IPS-NIHi11 (cell line): ENCODE measurements around the gene CHCHD6.
A peak's percentile ranks its signal among the peaks of the same experiment; 100 is the strongest.

Experiments used
- DNase-seq: peaks from one replicate; pipeline ENCODE4 v3.0.0; 2012; ENCODE audit warnings: mixed read lengths, low spot score

CHCHD6 gene

DNA sequence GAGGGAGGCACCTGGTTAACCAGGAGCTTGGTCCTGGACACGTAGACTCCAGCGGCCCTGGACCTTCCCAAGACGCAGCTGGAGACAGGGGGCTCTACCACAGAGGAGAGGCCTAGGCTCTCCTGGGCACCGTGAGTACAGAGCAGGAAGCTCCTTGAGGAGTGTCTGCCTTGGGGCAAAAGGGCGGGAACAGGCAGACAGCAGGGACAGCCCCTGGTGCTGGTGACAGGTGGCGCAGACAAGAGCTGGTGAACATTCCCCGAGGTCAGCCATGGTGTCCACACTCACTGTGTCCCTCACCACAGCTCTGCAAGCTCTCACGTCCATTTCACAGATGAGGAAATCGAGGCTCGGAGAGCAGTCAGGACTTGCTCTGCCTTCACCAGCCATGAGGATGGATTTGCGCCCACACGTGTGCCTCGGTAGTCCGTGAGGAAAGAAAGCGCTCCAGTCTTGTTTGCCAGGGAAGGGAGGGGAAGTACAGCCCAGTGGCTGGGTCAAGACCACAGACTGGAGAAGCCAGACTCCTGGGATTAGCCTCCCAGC lies 276.3 kb downstream of the CHCHD6 start:
- DNase-seq = no peak

- DNase-seq = no peak
Observed at GRCh38 chr3:126982126-126982470, 278.1 kb downstream of the CHCHD6 start.

GRCh38 chr3:126982471-126983175 lies 278.6 kb downstream of the CHCHD6 start, which contains the start of gene PLXNA1:
Gene PLXNA1, plus strand, starts transcription at chr3:126983115. Its CDS starts 5,479 bp downstream, at chr3:126988594.
- peak; percentile 96 for DNase-seq

DNA sequence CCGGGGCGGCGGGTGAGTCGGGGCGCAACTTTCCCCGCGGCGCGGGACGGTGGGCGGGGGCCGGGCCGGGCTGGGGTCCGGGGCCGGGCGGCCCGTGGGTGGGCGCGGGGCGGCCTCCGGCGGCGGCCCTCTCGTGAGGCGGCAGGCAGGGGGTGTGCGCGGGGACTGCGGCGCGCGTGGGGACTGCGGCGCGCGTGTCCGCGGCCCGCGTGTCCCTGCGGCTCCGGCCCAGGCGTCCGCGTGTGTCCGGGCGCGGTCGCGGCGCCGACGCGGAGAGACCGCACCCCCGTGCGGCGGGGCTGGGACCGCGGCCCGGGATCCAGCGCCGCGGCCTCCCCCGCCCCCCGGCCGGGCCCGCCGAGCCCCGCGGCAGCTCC lies 279.2 kb downstream of the CHCHD6 start:
- DNase-seq = peak; percentile 63

- DNase-seq = peak; percentile 80
Observed at GRCh38 chr3:126983653-126984390, 279.8 kb downstream of the CHCHD6 start.

GRCh38 chr3:126984391-126985131 lies 280.5 kb downstream of the CHCHD6 start:
- DNase-seq = no peak

GRCh38 chr3:126985132-126985985 lies 281.3 kb downstream of the CHCHD6 start:
- no peak for DNase-seq

DNA sequence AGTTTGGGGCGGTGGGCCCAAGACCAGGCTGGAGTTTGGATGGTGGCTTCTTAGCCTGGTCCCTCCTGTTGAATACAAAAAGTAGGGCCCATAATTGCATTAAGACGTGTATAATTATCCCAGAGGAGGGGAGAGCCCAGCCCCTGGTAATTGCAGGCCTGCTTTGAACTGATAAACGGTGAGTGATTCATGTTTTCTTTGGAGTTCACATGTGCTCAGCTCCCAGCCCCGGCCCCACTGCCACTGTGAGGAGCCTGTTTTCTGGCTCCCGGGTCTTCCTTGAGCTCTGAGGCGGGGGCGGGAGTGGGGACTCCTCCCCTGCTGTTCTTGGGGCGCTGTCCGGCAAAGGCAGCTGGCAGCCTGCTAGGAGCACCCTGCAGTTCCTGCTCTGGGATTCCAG lies 282.0 kb downstream of the CHCHD6 start:
- DNase-seq = no peak

GRCh38 chr3:126987129-126987528 lies 283.1 kb downstream of the CHCHD6 start:
- no peak for DNase-seq

DNA sequence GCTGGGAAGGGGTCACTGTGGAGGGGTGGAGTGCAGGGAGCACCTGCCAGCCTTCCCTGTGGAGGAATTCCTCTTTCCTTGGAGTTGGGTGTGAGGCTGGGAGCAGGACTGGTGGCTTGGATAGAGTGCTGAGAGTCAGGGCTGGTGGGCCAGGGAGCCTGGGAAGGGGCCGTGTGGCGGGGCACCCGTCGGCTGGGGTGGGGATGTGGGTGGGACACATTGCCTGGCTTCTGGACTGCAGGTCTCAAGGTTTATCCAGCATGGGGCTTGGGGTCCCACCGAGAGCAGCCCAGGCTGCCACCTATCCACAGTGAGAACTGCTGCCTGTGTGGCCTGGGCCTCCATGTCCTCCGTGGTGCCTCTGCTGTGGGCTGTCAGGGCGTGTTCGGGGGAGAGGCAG lies 283.6 kb downstream of the CHCHD6 start:
- no peak for DNase-seq

DNA sequence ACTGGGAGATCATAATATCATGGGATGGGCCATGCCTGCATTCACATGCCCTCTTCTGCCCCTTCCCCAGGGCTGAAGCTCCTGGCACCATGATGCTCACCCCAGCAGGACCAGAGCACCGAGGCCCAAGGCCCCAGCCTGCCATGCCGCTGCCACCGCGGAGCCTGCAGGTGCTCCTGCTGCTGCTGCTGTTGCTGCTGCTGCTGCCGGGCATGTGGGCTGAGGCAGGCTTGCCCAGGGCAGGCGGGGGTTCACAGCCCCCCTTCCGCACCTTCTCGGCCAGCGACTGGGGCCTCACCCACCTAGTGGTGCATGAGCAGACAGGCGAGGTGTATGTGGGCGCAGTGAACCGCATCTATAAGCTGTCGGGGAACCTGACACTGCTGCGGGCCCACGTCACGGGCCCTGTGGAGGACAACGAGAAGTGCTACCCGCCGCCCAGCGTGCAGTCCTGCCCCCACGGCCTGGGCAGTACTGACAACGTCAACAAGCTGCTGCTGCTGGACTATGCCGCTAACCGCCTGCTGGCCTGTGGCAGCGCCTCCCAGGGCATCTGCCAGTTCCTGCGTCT lies 284.5 kb downstream of the CHCHD6 start:
- no peak for DNase-seq

GRCh38 chr3:126989316-126990023 lies 285.4 kb downstream of the CHCHD6 start:
- DNase-seq = no peak

GRCh38 chr3:126990024-126990700 lies 286.1 kb downstream of the CHCHD6 start:
- no peak for DNase-seq

- no peak for DNase-seq
Observed at GRCh38 chr3:126990890-126991289, 286.9 kb downstream of the CHCHD6 start.

DNA sequence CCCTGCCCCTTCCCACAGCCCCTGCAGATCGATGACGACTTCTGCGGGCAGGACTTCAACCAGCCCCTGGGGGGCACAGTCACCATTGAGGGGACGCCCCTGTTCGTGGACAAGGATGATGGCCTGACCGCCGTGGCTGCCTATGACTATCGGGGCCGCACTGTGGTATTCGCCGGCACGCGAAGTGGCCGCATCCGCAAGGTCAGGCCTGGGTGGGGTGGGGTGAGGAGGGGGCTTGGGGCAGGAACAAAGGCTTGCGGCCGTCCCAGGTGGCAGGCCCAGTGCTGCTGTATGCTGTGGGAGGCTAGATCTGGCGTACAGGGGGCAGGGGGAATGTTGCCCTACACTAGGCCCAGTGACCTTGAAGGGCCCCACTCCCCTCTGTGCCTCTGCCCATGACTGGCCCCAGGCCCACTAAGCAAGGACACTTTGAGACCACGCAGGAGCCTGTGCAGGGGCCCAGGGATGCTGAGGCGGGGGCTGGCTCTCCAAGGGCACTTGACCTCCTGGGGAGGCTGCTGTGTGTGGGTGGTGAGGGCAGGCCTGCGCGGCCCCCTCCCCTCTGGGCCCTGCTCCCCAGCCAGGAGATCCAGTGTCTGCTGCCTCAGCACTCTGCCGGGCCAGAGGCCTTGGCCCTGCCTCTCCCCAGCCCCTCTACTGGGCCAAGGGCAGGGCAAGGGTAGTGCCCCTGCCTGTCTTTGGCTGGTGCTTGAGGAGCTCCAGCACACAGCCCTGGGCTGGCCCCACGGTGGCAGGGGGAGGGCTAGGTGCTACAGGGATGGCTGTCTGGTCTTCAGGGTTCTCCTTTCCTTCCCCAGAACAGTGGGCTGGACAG lies 287.5 kb downstream of the CHCHD6 start:
- DNase-seq = no peak

- no peak for DNase-seq
Observed at GRCh38 chr3:126992216-126992615, 288.2 kb downstream of the CHCHD6 start.

- no peak for DNase-seq
Observed at GRCh38 chr3:126992776-126993175, 288.7 kb downstream of the CHCHD6 start.

GRCh38 chr3:126993436-126993835 lies 289.4 kb downstream of the CHCHD6 start:
- DNase-seq = no peak

- no peak for DNase-seq
Observed at GRCh38 chr3:126994661-126995245, 290.7 kb downstream of the CHCHD6 start.
